GM12873 (cell line): ENCODE measurements around the gene TRPM2.

Source experiments
- TF ChIP-seq, protein P1 (sequence below): IDR thresholded peaks from 2 replicates; pipeline ENCODE4 v1.5.1; 2012; ENCODE audit warnings: low read depth, mild to moderate bottlenecking, moderate library complexity, low read length, control low read depth; ENCODE audit not compliant: insufficient read depth; ENCODE audit errors: missing control alignments

TRPM2 gene

GRCh38 chr21:44471341-44471740 lies 117.9 kb downstream of the TRPM2 start:
- TF ChIP-seq, protein P1, sequence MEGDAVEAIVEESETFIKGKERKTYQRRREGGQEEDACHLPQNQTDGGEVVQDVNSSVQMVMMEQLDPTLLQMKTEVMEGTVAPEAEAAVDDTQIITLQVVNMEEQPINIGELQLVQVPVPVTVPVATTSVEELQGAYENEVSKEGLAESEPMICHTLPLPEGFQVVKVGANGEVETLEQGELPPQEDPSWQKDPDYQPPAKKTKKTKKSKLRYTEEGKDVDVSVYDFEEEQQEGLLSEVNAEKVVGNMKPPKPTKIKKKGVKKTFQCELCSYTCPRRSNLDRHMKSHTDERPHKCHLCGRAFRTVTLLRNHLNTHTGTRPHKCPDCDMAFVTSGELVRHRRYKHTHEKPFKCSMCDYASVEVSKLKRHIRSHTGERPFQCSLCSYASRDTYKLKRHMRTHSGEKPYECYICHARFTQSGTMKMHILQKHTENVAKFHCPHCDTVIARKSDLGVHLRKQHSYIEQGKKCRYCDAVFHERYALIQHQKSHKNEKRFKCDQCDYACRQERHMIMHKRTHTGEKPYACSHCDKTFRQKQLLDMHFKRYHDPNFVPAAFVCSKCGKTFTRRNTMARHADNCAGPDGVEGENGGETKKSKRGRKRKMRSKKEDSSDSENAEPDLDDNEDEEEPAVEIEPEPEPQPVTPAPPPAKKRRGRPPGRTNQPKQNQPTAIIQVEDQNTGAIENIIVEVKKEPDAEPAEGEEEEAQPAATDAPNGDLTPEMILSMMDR: no peak

GRCh38 chr21:44471996-44472395 lies 118.6 kb downstream of the TRPM2 start:
- TF ChIP-seq, protein P1: no peak

DNA sequence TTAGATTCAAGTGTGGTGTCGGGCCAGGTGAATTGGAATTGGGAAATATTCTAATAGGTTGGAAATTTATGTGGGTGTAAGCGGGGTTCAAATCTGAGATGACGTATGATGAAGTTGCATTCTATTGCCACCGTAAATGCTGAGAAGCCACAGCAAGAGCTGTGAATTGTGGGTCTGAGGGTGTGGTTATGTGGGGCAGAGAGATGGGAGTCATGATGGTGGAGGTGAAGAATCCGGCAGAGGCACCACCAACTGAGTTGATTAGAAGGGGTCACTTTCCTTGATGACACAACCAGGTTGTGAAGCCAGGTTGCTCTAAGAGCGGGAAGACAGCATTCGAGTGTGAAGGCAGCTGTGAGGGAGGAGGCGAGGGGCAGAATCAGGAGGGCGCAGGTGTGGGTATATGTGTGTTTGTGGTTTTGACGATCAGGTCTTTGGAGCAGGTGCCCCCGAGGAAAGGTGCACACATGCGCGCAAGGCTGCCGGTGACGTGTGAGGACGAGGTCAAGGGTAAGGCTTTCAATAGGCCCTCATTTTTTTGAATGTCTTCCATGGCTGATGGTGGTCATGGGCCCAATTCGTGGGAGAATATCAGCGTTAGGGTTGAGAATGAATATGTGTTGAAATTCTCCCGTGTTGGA lies 120.6 kb downstream of the TRPM2 start:
- TF ChIP-seq, protein P1: no peak

DNA sequence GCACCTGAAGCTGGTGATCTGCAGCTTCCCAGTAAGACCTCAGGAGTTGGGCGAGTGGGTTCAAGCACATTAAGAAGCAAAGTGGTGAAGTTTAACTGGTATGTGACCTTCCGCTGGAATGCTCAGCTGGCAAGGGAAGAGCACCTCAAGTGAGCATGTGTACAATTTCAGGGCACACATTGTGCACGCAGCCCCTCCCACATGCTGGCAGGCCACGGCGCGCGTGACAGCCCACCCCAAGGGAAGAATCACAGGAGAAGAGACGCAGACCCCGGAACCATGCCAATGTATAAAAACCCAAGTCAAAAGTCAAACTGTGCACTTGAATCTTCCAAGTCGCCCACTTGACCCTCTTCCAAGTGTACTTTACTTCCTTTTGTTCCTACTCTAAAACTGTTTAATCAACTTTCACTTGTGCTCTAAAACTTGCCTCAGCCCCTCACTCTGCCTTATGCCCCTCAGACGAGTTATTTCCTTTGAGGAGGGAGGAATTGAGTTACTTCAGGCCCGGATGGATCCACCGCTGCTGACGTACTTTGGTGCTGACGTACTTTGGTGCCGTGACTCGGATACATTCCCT lies 121.9 kb downstream of the TRPM2 start:
- TF ChIP-seq, protein P1: no peak

- TF ChIP-seq, protein P1: no peak
These were observed 123.7 kb downstream of the TRPM2 start for GRCh38 chr21:44477131-44477530.

DNA sequence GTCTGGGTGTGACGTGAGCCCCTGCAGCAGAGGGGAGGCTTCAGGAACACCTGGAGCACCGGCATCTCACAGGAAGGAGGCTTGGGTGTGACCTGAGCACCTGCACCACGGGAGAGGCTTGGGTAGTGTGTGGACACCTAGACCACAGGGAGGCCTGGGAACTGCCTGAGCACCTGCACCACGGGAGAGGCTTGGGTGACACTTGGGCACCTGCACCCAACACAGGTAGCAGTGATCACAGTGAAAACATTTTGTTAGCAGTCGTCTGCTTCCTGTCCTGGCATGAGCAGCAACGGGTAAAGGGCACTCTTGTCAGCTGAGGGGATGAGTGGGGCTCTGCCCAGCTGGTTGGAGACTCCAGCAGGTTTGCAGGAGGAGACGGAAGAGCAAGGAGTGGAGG lies 124.3 kb downstream of the TRPM2 start:
- TF ChIP-seq, protein P1: no peak

DNA sequence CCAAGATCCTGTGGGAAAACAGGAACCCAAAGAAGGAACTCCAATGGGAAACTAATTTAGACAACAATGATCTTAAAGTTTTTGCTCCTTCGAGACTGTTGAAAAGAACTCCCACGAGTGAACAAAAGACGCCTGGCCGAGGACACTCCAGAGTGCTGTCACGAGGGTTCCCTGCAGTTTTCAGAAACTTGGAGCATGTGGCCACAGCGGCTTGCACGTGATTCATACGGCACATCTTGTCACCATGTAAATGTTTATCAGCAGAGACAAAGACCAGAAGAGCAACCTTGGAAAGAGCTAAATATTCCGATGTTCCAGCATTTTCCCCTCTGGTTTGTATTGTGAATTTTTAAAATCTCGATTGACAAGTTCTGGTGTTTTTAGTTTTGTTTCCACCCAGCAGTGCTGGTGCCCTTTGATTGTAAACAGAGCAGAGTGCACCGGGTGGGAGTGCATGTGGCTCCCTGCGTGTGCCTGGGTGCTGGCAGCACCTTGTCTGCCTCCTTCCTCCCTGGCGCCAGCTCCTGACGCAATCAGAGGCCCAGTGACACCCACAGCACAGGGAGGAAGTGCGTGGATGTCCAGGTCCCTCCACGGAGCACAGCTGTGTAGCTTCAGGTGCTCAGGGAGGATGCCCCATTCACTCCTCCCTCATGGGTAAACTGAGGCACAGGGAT lies 124.8 kb downstream of the TRPM2 start:
- TF ChIP-seq, protein P1: no peak
